HepG2 (cell line): Measurements from ENCODE around the gene MED9. TPM values are rescaled to one million over a fixed set of nuclear protein-coding genes. Genes with fewer than 3 reads are reported as not detected.

Source experiments
- ARNTL ChIP-seq: sonication (generic); formaldehyde crosslinking; IDR thresholded peaks from 2 replicates; pipeline ENCODE4 v1.4.0; 2020; ENCODE audit warnings: mild to moderate bottlenecking, missing genetic modification reagents
- BCLAF1 ChIP-seq: fragments of 450-650 bp; IDR thresholded peaks from 2 replicates; pipeline ENCODE4 v1.6.1; 2017; ENCODE audit warnings: mild to moderate bottlenecking
- CSRNP2 ChIP-seq: sonication (generic); formaldehyde crosslinking; conservative IDR thresholded peaks from 2 replicates; pipeline ENCODE4 v1.8.0; 2022; ENCODE audit warnings: low read depth, missing genetic modification reagents
- FOSL1 ChIP-seq: sonication (generic); formaldehyde crosslinking; IDR thresholded peaks from 2 replicates; pipeline ENCODE4 v1.9.0; 2021; ENCODE audit warnings: missing genetic modification reagents, borderline replicate concordance
- FOXC1 ChIP-seq: sonication (generic); formaldehyde crosslinking; IDR thresholded peaks from 2 replicates; pipeline ENCODE4 v1.8.0; 2022; ENCODE audit warnings: mild to moderate bottlenecking, missing genetic modification reagents, borderline replicate concordance
- GABPA ChIP-seq, 2 experiments: IDR thresholded peaks; 2 replicates each; pipeline ENCODE4 v1.6.1; 2011 to 2016; ENCODE audit warnings: low read depth in 2 of 2, low read length in 1 of 2, missing biosample characterization in 1 of 2, missing genetic modification characterization in 1 of 2
- MBNL3 ChIP-seq: fragments of 250-450 bp; sonication (Bioruptor Pico); conservative IDR thresholded peaks from 2 replicates; pipeline ENCODE4 v1.8.0; 2022; ENCODE audit warnings: mild to moderate bottlenecking, inconsistent platforms
- PBX2 ChIP-seq: IDR thresholded peaks from 2 replicates; pipeline ENCODE4 v1.6.1; 2016; ENCODE audit warnings: control low read depth
- PLRG1 ChIP-seq: fragments of 450-650 bp; conservative IDR thresholded peaks from 2 replicates; pipeline ENCODE4 v1.6.1; 2016
- RNF2 ChIP-seq: fragments of 450-650 bp; conservative IDR thresholded peaks from 2 replicates; pipeline ENCODE4 v1.6.1; 2016; ENCODE audit warnings: low read depth
- SATB2 ChIP-seq: sonication (generic); formaldehyde crosslinking; IDR thresholded peaks from 2 replicates; pipeline ENCODE4 v1.5.0; 2020; ENCODE audit warnings: missing genetic modification reagents
- WIZ ChIP-seq: sonication (generic); formaldehyde crosslinking; IDR thresholded peaks from 2 replicates; pipeline ENCODE4 v1.5.1; 2020; ENCODE audit warnings: mild to moderate bottlenecking, missing genetic modification reagents
- ZBTB4 ChIP-seq: sonication (generic); formaldehyde crosslinking; IDR thresholded peaks from 2 replicates; pipeline ENCODE4 v1.4.0; 2020; ENCODE audit warnings: missing genetic modification reagents, mild to moderate bottlenecking, borderline replicate concordance
- ZNF232 ChIP-seq: sonication (generic); formaldehyde crosslinking; IDR thresholded peaks from 2 replicates; pipeline ENCODE4 v1.4.0; 2020; ENCODE audit warnings: missing genetic modification reagents, borderline replicate concordance
- ZNF333 ChIP-seq: sonication (generic); formaldehyde crosslinking; IDR thresholded peaks from 2 replicates; pipeline ENCODE4 v1.4.0; 2020; ENCODE audit warnings: mild to moderate bottlenecking, missing genetic modification reagents, borderline replicate concordance
- ZNF33B ChIP-seq: sonication (generic); formaldehyde crosslinking; IDR thresholded peaks from 2 replicates; pipeline ENCODE4 v1.5.1; 2020; ENCODE audit warnings: mild to moderate bottlenecking, missing genetic modification reagents
- ZNF513 ChIP-seq: sonication (generic); formaldehyde crosslinking; conservative IDR thresholded peaks from 2 replicates; pipeline ENCODE4 v1.5.0; 2020; ENCODE audit warnings: missing genetic modification reagents
- ZNF747 ChIP-seq: sonication (generic); formaldehyde crosslinking; IDR thresholded peaks from 2 replicates; pipeline ENCODE4 v1.8.1; 2023; ENCODE audit warnings: missing genetic modification reagents, mild to moderate bottlenecking, borderline replicate concordance
- polyA plus RNA-seq, 8 experiments: library from polyadenylated mRNA; depleted of rRNA in 3 of 8; stranded (reverse) in 7 of 8; unstranded in 1 of 8; fragments of >200 nt; fragmentation: Illumina TruSeq in 4 of 8; extraction: Trizol in 4 of 8; gene quantifications; 2 replicates each; pipeline versions ENCODE4 v1.2.1 to v1.2.3, GENCODE V29; 2011 to 2016; ENCODE audit warnings: low read depth in 4 of 8, missing spikeins in 1 of 8, mixed read lengths in 1 of 8; ENCODE audit not compliant: insufficient read depth in 1 of 8
- total RNA-seq, 5 experiments: library from RNA; depleted of rRNA; stranded (reverse); fragments of >200 nt; fragmentation: Illumina TruSeq; extraction: Trizol; gene quantifications; 2 replicates each; pipeline ENCODE4 v1.2.3, GENCODE V29; 2016; ENCODE audit warnings: low read depth in 1 of 5

MED9 gene
- total and polyA plus RNA-seq, 2 of the 13 experiments (the other 11 are each of a cell fraction or from before 2014, with no cell fraction given) = 11.9 to 15.1 TPM

- TF ChIP-seq ZNF747 (CRISPR knock-in tag) (peak; percentile 88; the same call in 1 of the 2 replicates), WIZ (CRISPR knock-in tag) (no peak), ARNTL (CRISPR knock-in tag) (peak; percentile 92; the same call in 1 of the 2 replicates), ZBTB4 (CRISPR knock-in tag) (peak; percentile 61; the same call in 1 of the 2 replicates), CSRNP2 (CRISPR knock-in tag) (no peak), ZNF232 (CRISPR knock-in tag) (peak; percentile 80; the same call in 1 of the 2 replicates), ZNF33B (CRISPR knock-in tag) (no peak; the same call in 1 of the 2 replicates), GABPA (IDR thresholded peaks at IDR 0.05; ENCODE audit: low read depth, low read length) (no peak), GABPA (CRISPR knock-in tag; IDR thresholded peaks at IDR 0.05; ENCODE audit: low read depth) (peak; percentile 63), ZNF513 (CRISPR knock-in tag) (no peak), BCLAF1 (no peak), RNF2 (peak; percentile 64; the same call in 1 of the 2 replicates), MBNL3 (CRISPR knock-in tag) (no peak), ZNF333 (no peak), FOSL1 (no peak), PLRG1 (no peak), FOXC1 (peak; percentile 69; the same call in 1 of the 2 replicates), SATB2 (CRISPR knock-in tag) (no peak), PBX2 (CRISPR knock-in tag) (peak; percentile 81)
These were observed 57.2 kb downstream of the MED9 start (continued) for GRCh38 chr17:17533901-17534441.
